Central memory CD8-positive, alpha-beta T cell (primary cell): ENCODE results near the gene AMIGO3.
A peak's percentile ranks its signal among the peaks of the same experiment; 100 is the strongest.

Source experiments
- ATAC-seq: fragments of 150-1000 bp; cut with Tn5 transposase; replicated peaks from 2 replicates; pipeline ENCODE4 v1.10.0; 2022; ENCODE audit warnings: mild to moderate bottlenecking, moderate FRiP score, moderate number of reproducible peaks; ENCODE audit not compliant: poor library complexity, severe bottlenecking; ENCODE audit errors: extremely low read depth
- DNase-seq, 2 donors: peaks; one replicate each; pipeline ENCODE4 v3.0.0; 2021; ENCODE audit warnings: low spot score in 2 of 2
- H3K27ac Mint-ChIP-seq: one replicate; pipeline ENCODE4 v1.8.0; 2022; ENCODE audit warnings: low read depth, mild to moderate bottlenecking, moderate library complexity, mixed read lengths
- H3K27me3 Mint-ChIP-seq: one replicate; pipeline ENCODE4 v1.8.0; 2022; ENCODE audit warnings: mixed read lengths
- H3K36me3 Mint-ChIP-seq: one replicate; pipeline ENCODE4 v1.8.0; 2022; ENCODE audit warnings: mild to moderate bottlenecking, moderate library complexity, mixed read lengths; ENCODE audit not compliant: insufficient read depth
- H3K4me1 Mint-ChIP-seq: one replicate; pipeline ENCODE4 v1.8.0; 2022; ENCODE audit warnings: mixed read lengths
- H3K4me3 Mint-ChIP-seq: one replicate; pipeline ENCODE4 v1.8.0; 2022; ENCODE audit warnings: mild to moderate bottlenecking, moderate library complexity, mixed read lengths
- H3K9me3 Mint-ChIP-seq: one replicate; pipeline ENCODE4 v1.8.0; 2022; ENCODE audit warnings: mixed read lengths

The AMIGO3 gene

DNA sequence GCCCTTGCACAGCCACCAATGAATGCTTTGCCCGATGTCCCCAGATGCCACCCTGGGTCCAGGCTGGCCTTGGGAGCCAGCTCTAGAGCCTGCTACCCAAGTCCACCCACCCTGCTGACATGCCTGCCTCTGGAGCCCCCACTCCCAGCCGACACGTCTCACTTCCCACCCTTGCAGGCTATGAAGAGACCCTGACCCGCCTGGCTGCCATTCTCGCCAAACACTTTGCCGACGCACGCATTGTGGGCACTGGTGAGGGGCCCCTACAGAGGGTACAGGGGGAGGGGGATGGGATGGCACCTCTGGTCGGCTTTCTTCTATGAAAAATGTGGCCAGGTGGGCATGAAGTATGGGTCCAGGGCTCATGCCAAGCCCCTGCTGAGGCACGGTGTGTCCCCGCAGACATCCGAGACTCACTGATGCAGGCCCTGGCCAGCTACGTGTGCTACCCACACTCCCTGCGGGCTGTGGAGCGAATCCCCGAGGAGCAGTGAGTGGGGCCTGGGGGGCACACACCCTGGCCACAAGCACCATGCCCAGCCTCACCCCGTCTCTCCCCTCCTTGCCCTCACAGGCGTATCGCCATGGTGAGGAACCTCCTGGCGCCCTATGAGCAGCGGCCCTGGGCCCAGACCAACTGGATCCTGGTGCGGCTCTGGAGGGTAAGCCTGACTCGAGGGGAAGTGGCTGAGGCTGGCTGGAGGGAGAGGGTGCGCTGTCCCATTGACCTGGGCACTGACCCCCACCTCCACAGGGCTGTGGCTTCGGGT is 6.0 kb downstream of the AMIGO3 start:
- Mint-ChIP-seq H3K4me1 (peaks cover 1% of the 10 kb centered on the region), H3K27me3 (no peaks in the 10 kb centered on the region), H3K27ac (no peak overlapping the region), H3K4me3 (no peak overlapping the region), H3K9me3 (no peaks in the 10 kb centered on the region), H3K36me3 (peaks cover 6% of the 10 kb centered on the region)
- ATAC-seq (no peak), DNase-seq (no peak)

DNA sequence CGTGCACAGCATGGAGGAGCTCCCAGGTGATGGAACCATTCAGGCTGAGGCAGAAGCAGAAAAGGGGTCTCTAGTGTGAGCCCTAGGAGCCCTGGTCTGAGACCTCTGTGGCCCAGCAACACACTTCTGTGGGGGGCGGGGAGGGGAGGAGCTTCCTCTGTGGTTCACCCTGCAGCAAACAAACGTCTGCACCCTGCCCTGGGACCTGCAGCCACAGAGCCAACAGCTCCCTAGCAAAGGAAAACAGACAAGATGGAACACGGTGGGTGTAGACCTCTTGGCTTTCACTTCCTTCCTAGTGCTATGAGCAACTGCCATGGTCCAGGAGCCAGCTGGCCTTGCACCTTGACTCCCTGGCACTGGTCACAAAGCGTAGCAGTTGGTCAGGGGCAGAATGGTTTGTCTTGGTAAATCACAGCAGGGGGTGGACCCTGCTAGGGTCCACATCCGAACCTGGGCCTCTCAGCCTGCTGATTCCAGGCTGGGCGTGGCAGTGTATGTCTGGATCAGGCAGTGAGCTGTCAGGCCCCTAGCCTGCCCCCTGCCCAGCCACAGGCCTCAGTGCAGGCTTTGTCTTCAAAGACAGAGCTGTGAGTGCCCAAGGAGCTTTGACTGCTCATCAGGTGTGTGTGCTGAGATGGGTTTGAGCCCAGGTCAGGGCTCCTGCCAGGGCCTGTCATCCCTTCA is 6.7 kb downstream of the AMIGO3 start:
- no peak for DNase-seq
- Mint-ChIP-seq H3K27ac (no peak overlapping the region), H3K36me3 (peaks cover 6% of the 10 kb centered on the region)

DNA sequence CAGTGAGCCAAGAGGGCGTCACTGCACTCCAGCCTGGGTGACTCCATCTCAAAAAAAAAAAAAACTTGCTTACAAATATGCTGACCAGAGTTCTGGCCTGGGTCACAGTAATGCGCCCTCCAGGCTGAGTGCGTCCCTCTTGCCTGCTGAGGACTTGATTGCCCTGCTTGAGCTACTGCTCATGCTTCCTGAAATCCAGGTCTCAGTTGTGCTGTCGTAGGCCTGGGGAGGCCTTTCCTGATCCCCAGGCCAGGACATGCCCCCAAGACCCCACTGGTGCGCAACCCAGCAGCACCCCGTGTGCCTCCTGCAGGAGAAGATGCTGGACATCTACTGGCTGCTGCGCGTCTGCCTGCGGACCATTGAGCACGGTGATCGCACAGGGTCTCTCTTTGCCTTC is 7.3 kb downstream of the AMIGO3 start:
- ATAC-seq (no peak), DNase-seq (no peak)
- Mint-ChIP-seq H3K9me3 (no peaks in the 10 kb centered on the region), H3K27me3 (no peaks in the 10 kb centered on the region), H3K27ac (no peak overlapping the region), H3K4me3 (no peak overlapping the region), H3K36me3 (peaks cover 4% of the 10 kb centered on the region), H3K4me1 (no peaks in the 10 kb centered on the region)

More for the DNA sequence above, 6.7 kb downstream of the AMIGO3 start:
- Mint-ChIP-seq H3K9me3 (no peaks in the 10 kb centered on the region), H3K4me3 (no peak overlapping the region), H3K4me1 (no peaks in the 10 kb centered on the region), H3K27me3 (no peaks in the 10 kb centered on the region)
- ATAC-seq, result no peak

DNA sequence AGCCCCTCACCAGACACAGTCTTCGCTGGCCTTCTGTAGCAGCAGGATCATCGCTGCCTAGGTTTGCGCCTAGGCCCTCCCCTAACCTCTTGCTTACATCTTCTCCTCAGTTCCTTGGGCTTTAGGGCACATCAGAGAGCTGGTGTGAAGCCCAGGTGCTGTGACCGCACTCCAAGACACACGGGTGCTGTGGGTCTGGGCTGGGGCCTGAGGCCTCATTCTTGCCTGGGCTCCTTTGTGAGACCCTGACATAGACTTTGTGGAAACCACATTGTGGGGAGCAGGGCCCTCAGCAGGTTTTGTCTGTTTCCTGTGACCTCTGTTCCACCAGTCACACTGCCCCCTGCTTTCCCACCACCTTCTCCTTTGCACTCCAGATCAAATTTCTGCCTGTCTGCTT is 8.0 kb downstream of the AMIGO3 start:
- Mint-ChIP-seq H3K27ac (no peak overlapping the region), H3K4me1 (no peaks in the 10 kb centered on the region), H3K9me3 (no peaks in the 10 kb centered on the region), H3K4me3 (no peak overlapping the region), H3K36me3 (peaks cover 4% of the 10 kb centered on the region), H3K27me3 (no peaks in the 10 kb centered on the region)
- ATAC-seq, result no peak
- no peak for DNase-seq

DNA sequence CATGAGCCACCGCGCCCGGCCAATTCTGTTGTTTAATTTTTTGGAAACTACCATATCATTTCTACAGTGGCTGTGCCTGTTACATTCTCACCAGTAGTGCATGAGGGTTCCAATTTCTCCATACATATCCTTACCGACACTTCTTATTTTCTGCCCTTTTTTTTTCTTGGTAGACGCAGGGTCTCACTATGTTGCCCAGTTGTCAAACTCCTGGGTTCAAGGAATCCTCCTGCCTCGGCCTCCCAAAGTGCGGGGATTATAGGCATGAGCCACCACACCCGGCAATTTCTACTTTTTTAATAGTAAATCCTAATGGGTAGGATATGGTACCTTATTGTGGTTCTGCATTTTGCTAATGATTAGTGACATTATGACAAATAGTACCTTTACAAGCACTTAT is 9.6 kb downstream of the AMIGO3 start:
- ATAC-seq, result no peak
- Mint-ChIP-seq H3K36me3 (peaks cover 4% of the 10 kb centered on the region), H3K27me3 (no peaks in the 10 kb centered on the region), H3K27ac (no peak overlapping the region), H3K4me1 (no peaks in the 10 kb centered on the region), H3K9me3 (no peaks in the 10 kb centered on the region), H3K4me3 (no peak overlapping the region)
- no peak for DNase-seq

DNA sequence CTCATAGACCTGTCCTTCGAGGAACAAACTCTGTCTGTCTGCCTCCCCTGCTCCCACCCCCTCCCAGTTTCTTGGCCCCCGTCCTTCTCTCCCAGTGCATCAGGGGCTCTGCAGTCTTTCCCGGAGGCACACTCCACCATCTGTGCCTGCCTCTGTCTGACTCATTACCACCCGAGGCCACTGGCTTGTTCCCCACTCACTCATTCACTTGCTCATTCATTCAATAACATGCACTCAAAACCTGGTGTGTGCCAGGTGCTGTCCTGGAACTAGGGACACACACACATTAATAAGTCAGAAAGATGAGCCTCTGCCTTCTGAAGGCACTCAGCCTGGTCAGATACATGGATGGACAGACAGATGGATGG is 12.4 kb downstream of the AMIGO3 start:
- H3K9me3 Mint-ChIP-seq, result no peaks in the 10 kb centered on the region
- H3K27ac Mint-ChIP-seq, result no peak overlapping the region
- H3K36me3 Mint-ChIP-seq, result peaks cover 6% of the 10 kb centered on the region
- ATAC-seq (no peak), DNase-seq (no peak)
- no peak overlapping the region for H3K4me3 Mint-ChIP-seq
- H3K27me3 Mint-ChIP-seq, result no peaks in the 10 kb centered on the region
- H3K4me1 Mint-ChIP-seq, result no peaks in the 10 kb centered on the region

DNA sequence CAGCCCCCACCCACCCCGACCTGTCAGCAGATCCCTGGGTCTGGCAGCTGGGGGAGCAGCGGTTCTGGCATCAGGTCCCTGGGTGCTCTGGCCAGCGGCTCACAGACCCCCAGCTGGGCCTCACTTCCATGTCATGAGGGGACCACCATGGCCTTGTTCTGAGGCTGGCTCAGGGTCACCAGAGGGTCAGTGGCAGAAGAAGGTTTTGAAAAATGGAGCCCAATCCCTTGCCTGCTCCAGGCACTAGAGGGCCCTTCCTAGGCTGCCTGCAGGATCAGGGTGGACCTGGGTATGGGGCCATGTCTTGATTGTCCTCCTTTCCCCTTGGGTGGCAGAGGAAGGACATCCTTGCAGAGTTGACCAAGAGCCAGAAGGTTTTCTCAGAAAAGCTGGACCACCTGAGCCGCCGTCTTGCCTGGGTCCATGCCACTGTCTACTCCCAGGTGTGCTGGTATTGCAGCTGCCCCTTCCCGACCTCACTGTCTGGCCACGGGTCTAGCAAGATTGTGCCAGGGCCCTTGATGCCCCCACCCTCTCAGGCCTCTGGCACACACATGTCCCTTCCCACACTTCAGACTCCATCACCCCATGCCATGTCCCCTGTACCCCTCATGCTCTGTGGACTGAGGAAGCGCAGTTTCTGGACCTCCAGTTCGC is 12.9 kb downstream of the AMIGO3 start:
- Mint-ChIP-seq H3K4me1 (no peaks in the 10 kb centered on the region), H3K27ac (no peak overlapping the region)
- no peak for ATAC-seq

DNA sequence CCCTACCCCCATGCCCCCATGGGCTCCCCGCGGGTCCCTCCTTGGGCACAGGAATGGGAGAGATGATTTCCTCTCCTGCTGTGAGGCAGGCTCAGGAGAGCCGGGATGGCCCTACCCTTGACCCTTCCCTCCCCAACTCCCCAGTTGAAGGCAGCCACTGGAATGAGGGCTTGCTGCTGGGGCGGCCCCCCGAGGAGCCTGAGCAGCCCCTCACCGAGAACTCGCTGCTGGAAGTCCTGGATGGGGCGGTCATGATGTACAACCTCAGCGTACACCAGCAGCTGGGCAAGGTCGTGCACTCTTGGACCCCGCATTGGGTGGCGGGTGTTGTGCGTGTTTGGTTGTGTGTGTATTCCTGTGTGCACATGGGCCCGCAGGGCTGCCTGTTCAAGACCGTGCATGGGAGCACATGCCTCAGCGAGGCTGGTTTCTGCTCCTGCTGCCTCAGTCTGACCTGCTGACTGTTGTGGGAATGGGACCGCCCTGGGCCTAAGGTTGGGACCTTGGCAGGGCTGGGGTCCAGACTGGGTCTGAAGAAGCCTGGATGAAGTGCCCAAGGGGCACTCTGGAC is 14.0 kb downstream of the AMIGO3 start:
- DNase-seq, result no peak
- H3K4me3 Mint-ChIP-seq, result no peak overlapping the region
- peaks cover 6% of the 10 kb centered on the region for H3K36me3 Mint-ChIP-seq
- no peak for ATAC-seq
- no peaks in the 10 kb centered on the region for H3K27me3 Mint-ChIP-seq
- H3K27ac Mint-ChIP-seq, result no peak overlapping the region
- H3K9me3 Mint-ChIP-seq, result no peaks in the 10 kb centered on the region
- H3K4me1 Mint-ChIP-seq, result no peaks in the 10 kb centered on the region

More for the DNA sequence above, 12.9 kb downstream of the AMIGO3 start:
- H3K4me3 Mint-ChIP-seq, result no peak overlapping the region
- H3K36me3 Mint-ChIP-seq, result peaks cover 6% of the 10 kb centered on the region
- no peaks in the 10 kb centered on the region for H3K9me3 Mint-ChIP-seq
- H3K27me3 Mint-ChIP-seq, result no peaks in the 10 kb centered on the region
- no peak for DNase-seq

DNA sequence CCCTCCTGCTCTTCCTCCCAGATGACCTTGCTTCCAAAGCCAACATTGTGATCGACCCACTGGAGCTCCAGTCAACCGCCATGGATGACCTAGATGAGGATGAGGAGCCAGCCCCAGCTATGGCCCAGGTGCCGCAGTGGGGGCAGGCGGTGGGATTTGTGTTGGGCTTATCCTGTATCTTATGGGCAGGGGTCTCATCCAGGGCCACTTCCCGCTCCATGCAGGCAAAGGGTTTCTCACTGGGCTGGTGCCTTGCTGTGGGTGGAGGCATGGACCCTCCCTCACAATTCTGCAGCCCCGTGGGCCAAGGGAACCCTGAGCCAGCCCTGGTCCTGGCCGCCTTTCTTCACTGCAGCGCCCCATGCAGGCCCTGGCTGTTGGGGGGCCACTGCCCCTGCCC is 14.9 kb downstream of the AMIGO3 start:
- H3K27me3 Mint-ChIP-seq, result no peaks in the 10 kb centered on the region
- no peak for ATAC-seq
- no peak overlapping the region for H3K4me3 Mint-ChIP-seq
- no peak overlapping the region for H3K27ac Mint-ChIP-seq
- H3K4me1 Mint-ChIP-seq, result no peaks in the 10 kb centered on the region
- no peaks in the 10 kb centered on the region for H3K9me3 Mint-ChIP-seq
- DNase-seq, result no peak
- peaks cover 6% of the 10 kb centered on the region for H3K36me3 Mint-ChIP-seq

DNA sequence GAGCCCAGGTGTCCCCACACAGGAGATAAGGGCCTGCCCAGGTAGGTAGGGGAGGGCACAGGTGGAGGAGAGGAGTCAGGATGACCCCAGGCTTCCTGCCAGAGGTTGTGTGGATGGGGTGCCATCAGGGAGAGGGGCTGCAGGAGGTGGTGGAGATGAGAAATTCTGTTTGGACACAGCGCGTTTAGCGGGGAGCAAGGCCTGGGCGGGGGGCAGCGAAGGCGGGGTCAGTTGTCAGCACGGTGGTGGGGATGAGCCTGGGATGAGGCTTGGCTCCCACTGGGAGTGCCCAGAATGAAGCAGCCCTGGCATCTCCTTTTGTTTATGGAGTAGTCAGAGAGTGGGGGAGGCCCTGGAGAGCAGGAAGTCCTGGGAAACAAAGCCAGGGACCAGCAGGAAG is 15.5 kb downstream of the AMIGO3 start:
- Mint-ChIP-seq H3K27ac (no peak overlapping the region), H3K9me3 (no peaks in the 10 kb centered on the region), H3K4me3 (no peak overlapping the region), H3K4me1 (no peaks in the 10 kb centered on the region), H3K36me3 (peaks cover 5% of the 10 kb centered on the region), H3K27me3 (no peaks in the 10 kb centered on the region)
- DNase-seq (no peak), ATAC-seq (no peak)

DNA sequence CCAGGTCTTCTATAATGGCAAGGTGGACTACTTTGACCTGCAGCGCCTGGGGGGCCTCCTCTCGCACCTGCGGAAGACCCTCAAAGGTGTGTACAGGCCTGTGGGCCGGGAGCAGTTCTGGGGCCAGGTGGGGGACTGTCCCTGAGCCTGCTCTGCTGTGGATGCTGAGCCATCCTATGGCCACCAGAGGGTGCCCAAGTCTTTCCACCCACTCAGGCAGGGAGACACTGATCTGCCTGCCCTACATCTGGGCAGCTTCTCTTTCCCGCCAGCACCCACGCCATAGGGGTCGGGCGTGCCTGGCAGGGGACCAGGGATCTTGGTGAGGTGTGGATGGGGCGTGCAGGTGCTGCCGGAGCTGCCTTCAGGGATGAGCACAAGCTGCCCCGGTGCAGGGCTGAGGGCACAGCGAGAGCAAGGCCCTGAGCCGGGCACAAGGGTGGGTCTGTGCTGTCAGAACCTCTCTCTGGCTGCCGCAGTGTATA is 16.0 kb downstream of the AMIGO3 start:
- peak; percentile 93 for ATAC-seq

DNA sequence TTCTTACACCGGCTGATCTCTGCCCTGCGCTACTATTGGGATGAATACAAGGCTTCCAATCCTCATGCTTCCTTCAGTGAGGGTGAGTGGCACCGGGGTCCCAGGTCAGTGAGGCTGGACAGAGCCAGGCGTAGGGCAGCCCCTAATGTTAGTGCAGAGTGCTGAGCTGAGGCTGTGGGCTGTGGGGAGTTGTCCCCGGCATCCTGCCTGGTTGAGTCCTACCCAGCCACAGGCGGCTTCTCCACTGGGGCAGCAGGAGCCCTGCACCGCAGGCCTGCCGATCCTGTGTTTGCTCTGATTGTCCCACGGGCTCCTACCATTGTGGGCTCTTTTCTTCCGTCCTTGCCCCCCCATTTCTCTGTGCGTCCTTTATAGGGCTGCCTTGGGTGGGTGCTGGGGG is 16.8 kb downstream of the AMIGO3 start:
- Mint-ChIP-seq H3K27me3 (no peaks in the 10 kb centered on the region), H3K9me3 (no peaks in the 10 kb centered on the region), H3K27ac (no peak overlapping the region), H3K4me1 (no peaks in the 10 kb centered on the region), H3K4me3 (no peak overlapping the region), H3K36me3 (peaks cover 7% of the 10 kb centered on the region)
- ATAC-seq (no peak), DNase-seq (no peak)

More for the DNA sequence above, 16.0 kb downstream of the AMIGO3 start:
- Mint-ChIP-seq H3K4me3 (no peak overlapping the region), H3K4me1 (no peaks in the 10 kb centered on the region), H3K9me3 (no peaks in the 10 kb centered on the region), H3K36me3 (peaks cover 5% of the 10 kb centered on the region), H3K27ac (no peak overlapping the region), H3K27me3 (no peaks in the 10 kb centered on the region)
- peak; percentile 36 to 58 for DNase-seq
